HUES64 (cell line): ENCODE measurements around the gene ACAP3.

Source experiments
- H3K27ac ChIP-seq: 2 replicates; pipeline ENCODE4 v1.7.0; 2013; ENCODE audit warnings: low read depth, low read length, inconsistent platforms
- H3K27me3 ChIP-seq: 2 replicates; pipeline ENCODE4 v1.6.1; 2013; ENCODE audit warnings: mild to moderate bottlenecking, low read length; ENCODE audit not compliant: insufficient read depth
- H3K36me3 ChIP-seq: 2 replicates; pipeline ENCODE4 v1.6.1; 2013; ENCODE audit warnings: mild to moderate bottlenecking, low read length; ENCODE audit not compliant: insufficient read depth
- H3K4me1 ChIP-seq: 2 replicates; pipeline ENCODE4 v1.6.1; 2013; ENCODE audit warnings: mild to moderate bottlenecking, low read length, moderate library complexity; ENCODE audit not compliant: insufficient read depth
- H3K4me3 ChIP-seq: 2 replicates; pipeline ENCODE4 v1.5.1; 2013; ENCODE audit warnings: mild to moderate bottlenecking, low read length, moderate library complexity
- H3K9ac ChIP-seq: 2 replicates; pipeline ENCODE4 v1.6.1; 2013; ENCODE audit warnings: mild to moderate bottlenecking, low read depth, low read length
- H3K9me3 ChIP-seq: 2 replicates; pipeline ENCODE4 v1.6.1; 2013; ENCODE audit warnings: low read depth, low read length; ENCODE audit not compliant: insufficient read depth
- WGBS: fragments of 150-250, 120-280 bp; methylation state at CpG from one replicate; pipeline ENCODE4 v1.1.7; 2013; ENCODE audit warnings: missing lambda C conversion rate; 5-methylcytosine and 5-hydroxymethylcytosine counted together

The ACAP3 gene

GRCh38 chr1:1274299-1274930, 33.3 kb downstream of the ACAP3 start:
- WGBS = 34% methylated on average over 27 of the region's 31 CpGs
- peak overlapping the region; percentile 74 for H3K9ac ChIP-seq
- no peak overlapping the region for H3K27ac ChIP-seq
- H3K4me1 ChIP-seq = no peaks in the 10 kb centered on the region; the same call in 1 of the 2 replicates
- H3K27me3 ChIP-seq = no peaks in the 10 kb centered on the region
- peaks cover 9% of the 10 kb centered on the region; the same call in 1 of the 2 replicates for H3K36me3 ChIP-seq
- peak overlapping the region; percentile 95 for H3K4me3 ChIP-seq
- H3K9me3 ChIP-seq = no peaks in the 10 kb centered on the region

GRCh38 chr1:1273512-1274298, 34.0 kb downstream of the ACAP3 start, which contains the start of gene UBE2J2:
UBE2J2 (minus strand) TSS chr1:1273854; CDS start chr1:1267992, 5,862 bp downstream.
- peaks cover 10% of the 10 kb centered on the region for H3K36me3 ChIP-seq
- whole genome bisulfite sequencing = under 1% methylated on average over 103 of the region's 105 CpGs
- H3K27me3 ChIP-seq = no peaks in the 10 kb centered on the region
- H3K27ac ChIP-seq = peak within 1 kb of the TSS; percentile 68
- no peaks in the 10 kb centered on the region; the same call in 1 of the 2 replicates for H3K4me1 ChIP-seq
- peak within 1 kb of the TSS; percentile 98 for H3K9ac ChIP-seq
- H3K9me3 ChIP-seq = no peaks in the 10 kb centered on the region
- H3K4me3 ChIP-seq = peak within 1 kb of the TSS; percentile 95

- no peaks in the 10 kb centered on the region; the same call in 1 of the 2 replicates for H3K4me1 ChIP-seq
- H3K9ac ChIP-seq = peak overlapping the region; percentile 98
- peak overlapping the region; percentile 95 for H3K4me3 ChIP-seq
- no peaks in the 10 kb centered on the region for H3K27me3 ChIP-seq
- no peaks in the 10 kb centered on the region for H3K9me3 ChIP-seq
- peak overlapping the region; percentile 68 for H3K27ac ChIP-seq
- peaks cover 15% of the 10 kb centered on the region for H3K36me3 ChIP-seq
- under 1% methylated on average over 31 of the region's 31 CpGs for WGBS
These were observed 34.6 kb downstream of the ACAP3 start for GRCh38 chr1:1273209-1273511.

GRCh38 chr1:1272341-1273208, 35.2 kb downstream of the ACAP3 start:
- Histone ChIP-seq H3K9ac (peak overlapping the region; percentile 98), H3K9me3 (no peaks in the 10 kb centered on the region), H3K4me3 (peak overlapping the region; percentile 95), H3K27ac (no peak overlapping the region; the same call in none of the 2 replicates), H3K27me3 (no peaks in the 10 kb centered on the region), H3K4me1 (no peaks in the 10 kb centered on the region; the same call in 1 of the 2 replicates), H3K36me3 (peaks cover 20% of the 10 kb centered on the region)
- WGBS = 52% methylated on average over 43 of the region's 43 CpGs

GRCh38 chr1:1270813-1271212, 36.9 kb downstream of the ACAP3 start:
- Histone ChIP-seq H3K36me3 (peaks cover 30% of the 10 kb centered on the region), H3K4me3 (no peak overlapping the region), H3K9ac (no peak overlapping the region; the same call in 1 of the 2 replicates), H3K4me1 (no peaks in the 10 kb centered on the region; the same call in 1 of the 2 replicates), H3K9me3 (no peaks in the 10 kb centered on the region), H3K27me3 (no peaks in the 10 kb centered on the region), H3K27ac (no peak overlapping the region)
- 92% methylated on average over 7 of the region's 7 CpGs for WGBS

- H3K9ac ChIP-seq = no peak overlapping the region
- WGBS = 97% methylated on average over 13 of the region's 13 CpGs
- no peak overlapping the region for H3K27ac ChIP-seq
- no peak overlapping the region for H3K4me3 ChIP-seq
- H3K9me3 ChIP-seq = no peaks in the 10 kb centered on the region
- peaks cover 54% of the 10 kb centered on the region for H3K36me3 ChIP-seq
- no peaks in the 10 kb centered on the region for H3K27me3 ChIP-seq
- H3K4me1 ChIP-seq = no peaks in the 10 kb centered on the region; the same call in 1 of the 2 replicates
These were observed 39.4 kb downstream of the ACAP3 start for GRCh38 chr1:1268284-1268682.

- Histone ChIP-seq H3K36me3 (peaks cover 60% of the 10 kb centered on the region), H3K4me3 (no peak overlapping the region), H3K4me1 (no peaks in the 10 kb centered on the region; the same call in 1 of the 2 replicates), H3K9me3 (no peaks in the 10 kb centered on the region), H3K9ac (no peak overlapping the region), H3K27ac (no peak overlapping the region), H3K27me3 (no peaks in the 10 kb centered on the region)
- 95% methylated on average over 39 of the region's 39 CpGs for WGBS
These were observed 40.0 kb downstream of the ACAP3 start for GRCh38 chr1:1267488-1268283.

- Histone ChIP-seq H3K4me3 (no peak overlapping the region), H3K4me1 (no peaks in the 10 kb centered on the region), H3K9me3 (no peaks in the 10 kb centered on the region), H3K36me3 (peaks cover 74% of the 10 kb centered on the region), H3K27ac (peak overlapping the region; percentile 6; the same call in 1 of the 2 replicates), H3K27me3 (no peaks in the 10 kb centered on the region), H3K9ac (no peak overlapping the region)
- 89% methylated on average over 10 of the region's 10 CpGs for WGBS
These were observed 42.9 kb downstream of the ACAP3 start for GRCh38 chr1:1264868-1265272.

- no peaks in the 10 kb centered on the region for H3K4me1 ChIP-seq
- peaks cover 80% of the 10 kb centered on the region for H3K36me3 ChIP-seq
These were observed 43.7 kb downstream of the ACAP3 start for GRCh38 chr1:1264026-1264425.

GRCh38 chr1:1262758-1263157, 45.0 kb downstream of the ACAP3 start:
- H3K4me1 ChIP-seq = no peaks in the 10 kb centered on the region
- peaks cover 74% of the 10 kb centered on the region for H3K36me3 ChIP-seq
- no peaks in the 10 kb centered on the region for H3K27me3 ChIP-seq
- H3K4me3 ChIP-seq = no peak overlapping the region
- no peak overlapping the region for H3K27ac ChIP-seq
- WGBS = 95% methylated on average over 8 of the region's 8 CpGs
- no peak overlapping the region for H3K9ac ChIP-seq
- no peaks in the 10 kb centered on the region for H3K9me3 ChIP-seq

More at GRCh38 chr1:1264026-1264425, 43.7 kb downstream of the ACAP3 start:
- H3K9ac ChIP-seq = no peak overlapping the region
- WGBS = 93% methylated on average over 9 of the region's 9 CpGs
- H3K27me3 ChIP-seq = no peaks in the 10 kb centered on the region
- no peak overlapping the region for H3K27ac ChIP-seq
- H3K9me3 ChIP-seq = no peaks in the 10 kb centered on the region
- H3K4me3 ChIP-seq = no peak overlapping the region
